ENCODE data around the gene ATG16L1.

DNA sequence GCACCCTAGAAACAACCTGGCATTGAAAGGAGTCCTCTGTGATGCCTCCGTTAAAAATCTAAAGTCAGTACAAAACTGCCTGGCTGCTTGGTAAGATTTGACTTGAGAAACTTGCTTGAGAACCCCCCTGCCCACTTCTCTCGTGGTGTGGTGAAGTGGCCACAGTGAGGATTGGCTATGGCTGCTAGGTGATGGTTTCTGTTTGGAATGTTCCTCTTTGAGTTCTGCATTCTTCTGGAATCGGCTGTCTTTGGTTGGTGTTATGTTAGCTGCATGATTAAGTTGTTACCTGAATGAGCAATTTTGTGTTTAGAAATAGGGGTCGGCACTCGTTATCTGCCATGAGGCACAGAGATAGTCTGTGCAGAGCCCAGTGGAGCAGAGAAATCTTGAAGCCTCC, 34.4 kb downstream of the ATG16L1 start:
- TF ChIP-seq, protein P1, sequence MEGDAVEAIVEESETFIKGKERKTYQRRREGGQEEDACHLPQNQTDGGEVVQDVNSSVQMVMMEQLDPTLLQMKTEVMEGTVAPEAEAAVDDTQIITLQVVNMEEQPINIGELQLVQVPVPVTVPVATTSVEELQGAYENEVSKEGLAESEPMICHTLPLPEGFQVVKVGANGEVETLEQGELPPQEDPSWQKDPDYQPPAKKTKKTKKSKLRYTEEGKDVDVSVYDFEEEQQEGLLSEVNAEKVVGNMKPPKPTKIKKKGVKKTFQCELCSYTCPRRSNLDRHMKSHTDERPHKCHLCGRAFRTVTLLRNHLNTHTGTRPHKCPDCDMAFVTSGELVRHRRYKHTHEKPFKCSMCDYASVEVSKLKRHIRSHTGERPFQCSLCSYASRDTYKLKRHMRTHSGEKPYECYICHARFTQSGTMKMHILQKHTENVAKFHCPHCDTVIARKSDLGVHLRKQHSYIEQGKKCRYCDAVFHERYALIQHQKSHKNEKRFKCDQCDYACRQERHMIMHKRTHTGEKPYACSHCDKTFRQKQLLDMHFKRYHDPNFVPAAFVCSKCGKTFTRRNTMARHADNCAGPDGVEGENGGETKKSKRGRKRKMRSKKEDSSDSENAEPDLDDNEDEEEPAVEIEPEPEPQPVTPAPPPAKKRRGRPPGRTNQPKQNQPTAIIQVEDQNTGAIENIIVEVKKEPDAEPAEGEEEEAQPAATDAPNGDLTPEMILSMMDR (IDR thresholded peaks at IDR 0.05; ENCODE audit: borderline replicate concordance, extremely low read depth, low read length, poor library complexity, severe bottlenecking): no peak
- no peak for TF ChIP-seq EZH2 (IDR thresholded peaks at IDR 0.05; ENCODE audit: borderline replicate concordance, low read depth, low read length, severe bottlenecking)

Data from DND-41 (cell line).